MM.1S (cell line): Measurements from ENCODE around the gene PLXNB1.

Experiments used
- DNase-seq: peaks from one replicate; pipeline ENCODE4 v3.0.0-alpha.2; 2015
- H2AFZ ChIP-seq: fragments of 300-600 bp; sonication (generic); 2 replicates; pipeline ENCODE4 v1.6.0; 2016; ENCODE audit warnings: antibody characterized with exemption, low read length
- H3F3A ChIP-seq: fragments of 300-600 bp; sonication (generic); 2 replicates; pipeline ENCODE4 v1.6.1; 2016; ENCODE audit warnings: mild to moderate bottlenecking, antibody characterized with exemption, low read length, moderate library complexity, mixed read lengths; ENCODE audit not compliant: insufficient read depth
- H3K27ac ChIP-seq: fragments of 300-600 bp; sonication (generic); 2 replicates; pipeline ENCODE4 v1.5.1; 2016; ENCODE audit warnings: mild to moderate bottlenecking, low read length
- H3K27me3 ChIP-seq: fragments of 300-600 bp; sonication (generic); replicated peaks from 2 replicates; pipeline ENCODE4 v1.6.0; 2016; ENCODE audit warnings: low read length; ENCODE audit not compliant: insufficient read depth
- H3K36me3 ChIP-seq: fragments of 300-600 bp; sonication (generic); replicated peaks from 2 replicates; pipeline ENCODE4 v1.6.1; 2016; ENCODE audit warnings: mild to moderate bottlenecking, low read length, mixed read lengths; ENCODE audit not compliant: insufficient read depth
- H3K4me1 ChIP-seq: fragments of 300-600 bp; sonication (generic); 2 replicates; pipeline ENCODE4 v1.6.1; 2016; ENCODE audit warnings: low read length, mixed read lengths
- H3K4me2 ChIP-seq: fragments of 300-600 bp; sonication (generic); 2 replicates; pipeline ENCODE4 v1.6.0; 2016; ENCODE audit warnings: low read depth, low read length
- H3K4me3 ChIP-seq: fragments of 300-600 bp; sonication (generic); 2 replicates; pipeline ENCODE4 v1.5.1; 2016; ENCODE audit warnings: low read length, mixed read lengths
- H3K79me2 ChIP-seq: fragments of 300-600 bp; sonication (generic); 2 replicates; pipeline ENCODE4 v1.6.1; 2016; ENCODE audit warnings: mixed run types, low read length, mixed read lengths
- H3K9ac ChIP-seq: fragments of 300-600 bp; sonication (generic); 2 replicates; pipeline ENCODE4 v1.6.1; 2016; ENCODE audit warnings: low read length, mixed read lengths
- H3K9me2 ChIP-seq: fragments of 300-600 bp; sonication (generic); replicated peaks from 2 replicates; pipeline ENCODE4 v1.6.1; 2016; ENCODE audit warnings: mild to moderate bottlenecking, low read length, mixed read lengths; ENCODE audit not compliant: insufficient read depth
- H3K9me3 ChIP-seq: fragments of 300-600 bp; sonication (generic); replicated peaks from 2 replicates; pipeline ENCODE4 v1.6.1; 2016; ENCODE audit warnings: mild to moderate bottlenecking, low read length, mixed read lengths; ENCODE audit not compliant: insufficient read depth
- H4K20me1 ChIP-seq: fragments of 300-600 bp; sonication (generic); 2 replicates; pipeline ENCODE4 v1.6.1; 2016; ENCODE audit warnings: mild to moderate bottlenecking, low read length, moderate library complexity, mixed read lengths; ENCODE audit not compliant: insufficient read depth
- EZH2 ChIP-seq: fragments of 300-600 bp; sonication (generic); optimal IDR thresholded peaks from 2 replicates; pipeline ENCODE3; 2017; ENCODE audit warnings: low read depth, mild to moderate bottlenecking, antibody characterized with exemption, low read length, mixed read lengths
- EZH2phosphoT487 ChIP-seq: fragments of 300-600 bp; sonication (generic); IDR thresholded peaks from 2 replicates; pipeline ENCODE4 v1.6.1; 2018; ENCODE audit warnings: antibody characterized with exemption, low read length
- TF ChIP-seq, protein P1 (sequence below): fragments of 300-600 bp; sonication (generic); IDR thresholded peaks from 2 replicates; pipeline ENCODE4 v1.5.1; 2016; ENCODE audit warnings: antibody characterized with exemption, low read length, mixed read lengths

PLXNB1 gene

DNA sequence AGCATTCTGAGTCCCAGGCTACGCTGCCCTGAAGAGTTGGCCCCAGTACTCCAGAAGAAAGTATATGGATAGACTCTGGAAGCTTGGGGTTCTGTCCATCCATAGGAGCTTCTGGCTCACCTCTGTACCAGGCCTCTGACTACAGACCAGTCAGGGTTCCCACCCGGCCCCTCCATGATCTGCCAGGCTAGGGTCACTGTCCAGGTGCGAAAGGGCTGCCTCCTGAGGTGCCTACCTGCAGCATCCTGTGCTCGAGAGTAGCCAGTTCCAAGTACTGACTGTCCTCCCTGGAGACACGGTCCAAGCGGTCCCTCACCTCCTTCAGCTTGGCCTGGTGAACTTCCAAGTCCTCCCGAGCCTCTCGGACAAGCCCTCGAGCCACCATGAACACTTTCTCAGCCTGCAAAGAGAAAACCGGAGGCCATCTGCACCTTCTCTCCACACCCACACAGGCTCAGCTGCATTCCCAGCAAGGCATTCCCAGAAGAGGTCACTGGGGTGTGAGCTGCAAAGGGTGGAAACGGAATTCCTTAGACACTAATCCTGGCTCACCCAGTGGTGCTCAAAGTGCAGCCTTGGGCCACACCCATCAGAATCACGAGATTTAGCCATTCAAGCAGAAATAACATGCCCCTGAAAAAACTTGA, 3.7 kb upstream of the PLXNB1 start:
- H2AFZ ChIP-seq = no peak overlapping the region
- no peak overlapping the region for H3K4me3 ChIP-seq
- H3K79me2 ChIP-seq = peaks cover 4% of the 10 kb centered on the region; the same call in 1 of the 2 replicates
- H3F3A ChIP-seq = peaks cover 7% of the 10 kb centered on the region
- no peak overlapping the region for H3K4me2 ChIP-seq
- no peak for TF ChIP-seq EZH2
- TF ChIP-seq EZH2phosphoT487 = no peak
- TF ChIP-seq, protein P1, sequence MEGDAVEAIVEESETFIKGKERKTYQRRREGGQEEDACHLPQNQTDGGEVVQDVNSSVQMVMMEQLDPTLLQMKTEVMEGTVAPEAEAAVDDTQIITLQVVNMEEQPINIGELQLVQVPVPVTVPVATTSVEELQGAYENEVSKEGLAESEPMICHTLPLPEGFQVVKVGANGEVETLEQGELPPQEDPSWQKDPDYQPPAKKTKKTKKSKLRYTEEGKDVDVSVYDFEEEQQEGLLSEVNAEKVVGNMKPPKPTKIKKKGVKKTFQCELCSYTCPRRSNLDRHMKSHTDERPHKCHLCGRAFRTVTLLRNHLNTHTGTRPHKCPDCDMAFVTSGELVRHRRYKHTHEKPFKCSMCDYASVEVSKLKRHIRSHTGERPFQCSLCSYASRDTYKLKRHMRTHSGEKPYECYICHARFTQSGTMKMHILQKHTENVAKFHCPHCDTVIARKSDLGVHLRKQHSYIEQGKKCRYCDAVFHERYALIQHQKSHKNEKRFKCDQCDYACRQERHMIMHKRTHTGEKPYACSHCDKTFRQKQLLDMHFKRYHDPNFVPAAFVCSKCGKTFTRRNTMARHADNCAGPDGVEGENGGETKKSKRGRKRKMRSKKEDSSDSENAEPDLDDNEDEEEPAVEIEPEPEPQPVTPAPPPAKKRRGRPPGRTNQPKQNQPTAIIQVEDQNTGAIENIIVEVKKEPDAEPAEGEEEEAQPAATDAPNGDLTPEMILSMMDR = no peak
- DNase-seq = no peak
- H3K4me1 ChIP-seq = no peaks in the 10 kb centered on the region
- H3K9ac ChIP-seq = no peak overlapping the region
- no peaks in the 10 kb centered on the region for H4K20me1 ChIP-seq
- H3K27ac ChIP-seq = no peak overlapping the region
- H3K9me2 ChIP-seq = no peaks in the 10 kb centered on the region
- no peaks in the 10 kb centered on the region for H3K36me3 ChIP-seq
- H3K9me3 ChIP-seq = no peaks in the 10 kb centered on the region
- H3K27me3 ChIP-seq = no peaks in the 10 kb centered on the region

DNA sequence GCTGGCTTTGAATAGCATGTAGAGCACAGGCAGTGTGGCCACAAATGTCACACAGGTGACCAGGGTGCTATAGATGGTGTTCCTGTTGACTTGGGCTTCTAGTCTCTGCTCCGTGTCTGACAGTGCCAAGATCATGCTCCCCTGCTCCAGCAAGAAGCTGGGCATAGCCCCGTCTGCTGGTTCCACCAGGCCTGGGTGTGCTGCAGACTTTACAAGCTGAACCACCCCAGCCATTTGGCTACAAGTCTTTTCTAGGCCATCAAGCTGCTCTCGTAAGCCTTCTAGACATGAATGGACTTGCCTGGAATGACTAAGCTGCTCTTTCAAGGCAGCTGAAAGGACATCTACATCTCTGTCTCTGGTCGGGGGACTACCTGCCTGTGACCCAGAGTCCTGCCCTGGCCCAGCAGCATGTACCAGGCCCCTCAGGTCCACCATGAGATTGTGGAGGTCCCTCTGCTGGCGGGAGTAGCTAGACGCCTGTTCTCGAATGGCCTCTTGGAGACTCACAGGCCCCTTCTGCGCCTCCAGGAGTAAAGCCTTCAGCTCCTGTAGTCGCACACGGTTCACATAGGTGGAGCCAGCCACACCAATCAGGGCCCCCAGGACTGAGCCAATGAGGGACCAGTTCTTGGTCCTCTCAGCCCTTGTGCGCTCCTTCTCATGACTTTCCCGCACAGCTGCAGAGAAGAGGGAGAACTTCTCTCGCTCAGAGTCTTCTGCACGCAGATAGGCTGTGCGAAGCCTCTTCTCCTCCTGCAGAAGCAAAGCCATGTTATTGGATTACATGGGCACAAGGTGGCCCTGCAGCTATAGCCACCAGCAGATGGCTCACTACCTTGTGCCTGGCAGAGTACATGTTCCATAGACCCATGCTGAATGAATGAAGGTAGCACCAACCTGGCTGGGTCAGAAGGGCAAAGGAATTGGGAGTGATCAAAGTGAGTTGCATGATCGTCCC, 2.8 kb upstream of the PLXNB1 start:
- H4K20me1 ChIP-seq = no peaks in the 10 kb centered on the region
- H3K9ac ChIP-seq = no peak overlapping the region
- H3K4me2 ChIP-seq = no peak overlapping the region
- peaks cover 6% of the 10 kb centered on the region for H3F3A ChIP-seq
- no peaks in the 10 kb centered on the region for H3K9me3 ChIP-seq
- DNase-seq = no peak
- H3K27ac ChIP-seq = no peak overlapping the region
- TF ChIP-seq, protein P1 = peak; percentile 17; the same call in 1 of the 2 replicates
- TF ChIP-seq EZH2phosphoT487 = no peak
- no peaks in the 10 kb centered on the region for H3K9me2 ChIP-seq
- H3K4me1 ChIP-seq = no peaks in the 10 kb centered on the region
- H3K4me3 ChIP-seq = no peak overlapping the region
- H3K36me3 ChIP-seq = no peaks in the 10 kb centered on the region
- peaks cover 8% of the 10 kb centered on the region for H3K27me3 ChIP-seq
- H2AFZ ChIP-seq = no peak overlapping the region
- peaks cover 4% of the 10 kb centered on the region; the same call in 1 of the 2 replicates for H3K79me2 ChIP-seq

DNA sequence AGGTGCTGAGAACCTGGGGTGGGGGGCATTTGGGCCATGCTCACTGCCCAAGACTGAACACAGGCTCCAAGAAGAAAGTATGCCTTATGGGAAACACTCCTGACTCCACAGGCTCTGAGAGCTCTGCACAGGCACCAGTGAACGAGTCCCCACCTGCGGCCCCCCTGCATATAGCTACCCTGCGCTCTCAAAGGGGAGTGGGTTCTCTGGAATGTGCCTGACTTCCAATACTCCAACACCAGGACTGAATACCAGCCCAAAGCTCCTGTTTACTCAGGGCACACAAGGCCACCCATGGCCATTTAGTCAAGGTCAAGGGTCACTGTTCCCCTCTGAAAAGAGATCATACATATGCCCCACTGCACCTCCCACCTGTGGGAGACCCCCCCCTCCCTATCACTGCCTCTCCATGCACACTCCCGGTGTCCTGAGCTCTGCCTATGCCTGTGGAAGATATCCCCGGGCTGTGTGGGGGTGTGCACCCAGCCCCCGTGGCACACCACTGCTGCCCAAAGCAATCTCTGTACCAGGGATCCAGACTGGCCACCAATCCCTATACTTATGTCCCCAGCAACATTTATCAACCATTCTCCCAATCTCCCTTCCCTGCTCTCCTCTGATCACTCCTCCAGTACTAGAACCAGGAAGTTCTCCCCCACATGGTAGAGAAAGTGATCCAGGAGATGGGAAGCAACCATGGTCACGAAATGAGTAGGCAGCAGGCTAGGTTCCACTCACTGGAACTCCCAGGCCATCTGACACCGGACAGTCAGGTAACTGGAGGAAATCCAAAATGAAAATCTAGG, 1.5 kb upstream of the PLXNB1 start:
- Histone ChIP-seq H3K9me3 (no peaks in the 10 kb centered on the region), H3K4me1 (no peaks in the 10 kb centered on the region), H3K79me2 (peaks cover 4% of the 10 kb centered on the region; the same call in 1 of the 2 replicates), H3K4me2 (no peak overlapping the region), H3K27me3 (peaks cover 18% of the 10 kb centered on the region), H3K4me3 (no peak overlapping the region), H2AFZ (no peak overlapping the region), H3K9ac (no peak overlapping the region), H3F3A (peaks cover 6% of the 10 kb centered on the region), H3K9me2 (no peaks in the 10 kb centered on the region), H3K36me3 (no peaks in the 10 kb centered on the region), H3K27ac (no peak overlapping the region), H4K20me1 (no peaks in the 10 kb centered on the region)
- no peak for TF ChIP-seq EZH2phosphoT487
- TF ChIP-seq, protein P1 = no peak
- TF ChIP-seq EZH2 = no peak
- DNase-seq = no peak
